Activated B cell treated with CpG ODN at 0.5 μM for 24 hours (primary cell): Measurements from ENCODE around the gene HSPA14. TPM values are rescaled to one million over a fixed set of nuclear protein-coding genes. Genes with fewer than 3 reads are reported as not detected.

Source experiments
- ATAC-seq: fragments of 200-7000 bp; cut with Tn5 transposase; one replicate; pipeline ENCODE4 v1.10.0; 2021; ENCODE audit warnings: low read depth, mild to moderate bottlenecking, moderate library complexity
- CTCF ChIA-PET: fragments of 350-600 bp; sonication (Branson Sonifier 250); formaldehyde crosslinking; loops from one replicate; lab custom pipeline; 2021; ENCODE audit warnings: antibody characterized with exemption; lab: Charles Lee
- POLR2A ChIA-PET: fragments of 350-600 bp; sonication (Branson Sonifier 250); formaldehyde crosslinking; loops from one replicate; lab custom pipeline; 2021; ENCODE audit warnings: antibody characterized with exemption; lab: Charles Lee
- DNase-seq: peaks from one replicate; pipeline ENCODE4 v3.0.0; 2022
- H3K27ac Mint-ChIP-seq: one replicate; pipeline ENCODE4 v1.8.0; 2020; ENCODE audit warnings: mixed read lengths
- H3K27me3 Mint-ChIP-seq: one replicate; pipeline ENCODE4 v1.8.0; 2021; ENCODE audit warnings: mixed read lengths
- H3K36me3 Mint-ChIP-seq: one replicate; pipeline ENCODE4 v1.8.0; 2021; ENCODE audit warnings: low read depth, mixed read lengths
- H3K4me1 Mint-ChIP-seq: one replicate; pipeline ENCODE4 v1.8.0; 2021; ENCODE audit warnings: mixed read lengths
- H3K4me3 Mint-ChIP-seq: one replicate; pipeline ENCODE4 v1.8.0; 2020; ENCODE audit warnings: mild to moderate bottlenecking, mixed read lengths
- H3K9me3 Mint-ChIP-seq: one replicate; pipeline ENCODE4 v1.8.0; 2020; ENCODE audit warnings: mixed read lengths
- intact Hi-C: fragments of 100-400 bp; cut with micrococcal nuclease; formaldehyde crosslinking; loops from one replicate; pipeline ENCODE4 v1.15.1; 2024
- total RNA-seq: library from RNA; stranded (reverse); gene quantifications from 2 replicates; pipeline ENCODE4 v1.2.3, GENCODE V29; 2022
- TF ChIP-seq, protein P1 (sequence below): fragments of 200-600 bp; IDR thresholded peaks from one replicate; pipeline ENCODE4 v1.8.0; 2022; ENCODE audit warnings: antibody characterized with exemption, mild to moderate bottlenecking

Gene HSPA14
- total RNA-seq, 1 donor from 2014 or later: 20.4 TPM

DNA sequence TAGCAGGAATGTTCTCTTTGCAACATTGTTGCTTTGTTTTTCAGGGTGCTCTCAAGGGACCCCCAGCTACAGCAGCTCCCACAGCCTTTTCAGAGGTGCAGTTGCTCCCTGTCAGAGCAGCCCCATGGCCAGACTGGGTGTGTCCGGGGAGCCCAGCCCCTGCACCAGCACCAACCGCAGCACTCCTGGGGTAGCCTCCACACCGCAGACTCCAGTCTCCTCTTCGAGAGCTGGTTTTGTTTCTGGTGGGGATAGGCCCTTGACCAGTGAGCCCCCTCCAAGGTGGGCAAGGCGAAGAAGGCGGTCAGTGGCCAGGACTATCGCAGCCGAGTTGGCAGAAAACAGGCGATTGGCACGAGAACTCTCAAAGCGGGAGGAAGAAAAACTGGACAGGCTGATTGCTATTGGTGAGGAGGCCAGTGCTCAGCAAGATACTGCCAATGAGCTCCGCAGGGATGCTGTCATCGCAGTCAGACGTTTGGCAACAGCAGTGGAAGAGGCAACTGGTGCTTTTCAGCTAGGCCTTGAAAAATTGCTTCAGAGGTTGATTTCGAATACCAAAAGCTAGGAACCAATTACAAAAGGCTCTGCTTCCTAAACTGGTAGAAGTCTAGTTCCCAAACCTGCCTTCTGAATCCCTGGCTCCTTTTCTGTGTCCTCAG is 5.4 kb downstream of the HSPA14 start:
- DNase-seq (no peak), ATAC-seq (no peak)
- Mint-ChIP-seq H3K27me3 (no peaks in the 10 kb centered on the region), H3K4me3 (no peak overlapping the region), H3K9me3 (no peaks in the 10 kb centered on the region), H3K4me1 (peaks cover 13% of the 10 kb centered on the region), H3K27ac (no peak overlapping the region), H3K36me3 (peaks cover 67% of the 10 kb centered on the region)
- CTCF ChIA-PET: no interaction called here
- intact Hi-C loops: no loop called here
- TF ChIP-seq, protein P1, sequence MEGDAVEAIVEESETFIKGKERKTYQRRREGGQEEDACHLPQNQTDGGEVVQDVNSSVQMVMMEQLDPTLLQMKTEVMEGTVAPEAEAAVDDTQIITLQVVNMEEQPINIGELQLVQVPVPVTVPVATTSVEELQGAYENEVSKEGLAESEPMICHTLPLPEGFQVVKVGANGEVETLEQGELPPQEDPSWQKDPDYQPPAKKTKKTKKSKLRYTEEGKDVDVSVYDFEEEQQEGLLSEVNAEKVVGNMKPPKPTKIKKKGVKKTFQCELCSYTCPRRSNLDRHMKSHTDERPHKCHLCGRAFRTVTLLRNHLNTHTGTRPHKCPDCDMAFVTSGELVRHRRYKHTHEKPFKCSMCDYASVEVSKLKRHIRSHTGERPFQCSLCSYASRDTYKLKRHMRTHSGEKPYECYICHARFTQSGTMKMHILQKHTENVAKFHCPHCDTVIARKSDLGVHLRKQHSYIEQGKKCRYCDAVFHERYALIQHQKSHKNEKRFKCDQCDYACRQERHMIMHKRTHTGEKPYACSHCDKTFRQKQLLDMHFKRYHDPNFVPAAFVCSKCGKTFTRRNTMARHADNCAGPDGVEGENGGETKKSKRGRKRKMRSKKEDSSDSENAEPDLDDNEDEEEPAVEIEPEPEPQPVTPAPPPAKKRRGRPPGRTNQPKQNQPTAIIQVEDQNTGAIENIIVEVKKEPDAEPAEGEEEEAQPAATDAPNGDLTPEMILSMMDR: no peak
- POLR2A ChIA-PET: interaction anchor here (0.6 kb wide), 1 partner anchor 20 kb away, joined by 4 read pairs; no protein-coding TSS in a partner anchor

GRCh38 chr10:14844948-14845347 is 6.8 kb downstream of the HSPA14 start:
- Mint-ChIP-seq H3K27me3 (no peaks in the 10 kb centered on the region), H3K4me1 (peaks cover 3% of the 10 kb centered on the region), H3K27ac (no peak overlapping the region), H3K4me3 (no peak overlapping the region), H3K36me3 (peaks cover 73% of the 10 kb centered on the region), H3K9me3 (no peaks in the 10 kb centered on the region)
- DNase-seq: no peak
- POLR2A ChIA-PET: no interaction called here
- TF ChIP-seq, protein P1: no peak
- ATAC-seq: no peak
- intact Hi-C loops: no loop called here
- CTCF ChIA-PET: no interaction called here

DNA sequence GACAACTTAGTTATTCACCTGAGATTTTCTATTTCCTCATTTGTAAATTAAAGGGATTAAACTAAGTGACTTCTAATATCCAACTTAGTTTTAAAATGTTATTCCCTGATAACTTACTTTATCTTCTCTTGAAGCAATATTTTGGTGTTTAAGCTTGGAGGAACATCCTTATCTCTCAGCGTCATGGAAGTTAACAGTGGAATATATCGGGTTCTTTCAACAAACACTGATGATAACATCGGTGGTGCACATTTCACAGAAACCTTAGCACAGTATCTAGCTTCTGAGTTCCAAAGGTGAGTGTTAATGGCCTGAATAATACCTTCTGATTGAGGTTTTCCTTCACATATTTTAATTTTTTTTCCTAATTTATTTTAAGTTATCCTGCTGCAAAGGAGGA is 14.1 kb downstream of the HSPA14 start:
- POLR2A ChIA-PET: no interaction called here
- H3K4me3 Mint-ChIP-seq: no peak overlapping the region
- H3K9me3 Mint-ChIP-seq: no peaks in the 10 kb centered on the region
- CTCF ChIA-PET: no interaction called here
- DNase-seq (no peak), ATAC-seq (no peak)
- H3K36me3 Mint-ChIP-seq: peaks cover 57% of the 10 kb centered on the region
- intact Hi-C loops: no loop called here
- H3K27me3 Mint-ChIP-seq: no peaks in the 10 kb centered on the region
- no peaks in the 10 kb centered on the region for H3K4me1 Mint-ChIP-seq
- TF ChIP-seq, protein P1: no peak
- no peak overlapping the region for H3K27ac Mint-ChIP-seq

DNA sequence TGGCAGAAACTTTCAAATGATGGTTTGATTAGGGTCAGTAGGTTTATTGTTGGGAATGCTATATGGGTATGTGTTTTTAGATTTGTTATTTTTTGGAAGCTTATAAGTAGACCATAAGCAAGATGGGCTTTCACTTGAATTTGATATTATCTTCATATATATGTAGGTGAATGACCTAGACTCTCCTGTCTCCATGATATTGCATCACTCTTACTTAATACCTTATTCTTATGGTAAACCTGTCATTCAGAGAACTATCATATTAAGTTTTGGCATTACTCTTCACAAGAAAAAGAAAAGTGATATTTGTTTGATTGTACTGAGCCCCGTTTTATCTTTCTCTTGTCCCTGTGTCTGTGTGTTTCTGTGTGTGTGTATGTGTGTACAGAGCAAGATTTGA is 17.3 kb downstream of the HSPA14 start:
- no peaks in the 10 kb centered on the region for H3K9me3 Mint-ChIP-seq
- DNase-seq (no peak), ATAC-seq (no peak)
- H3K27ac Mint-ChIP-seq: no peak overlapping the region
- H3K4me1 Mint-ChIP-seq: no peaks in the 10 kb centered on the region
- ChIA-PET POLR2A (no interaction called here), CTCF (no interaction called here)
- H3K27me3 Mint-ChIP-seq: no peaks in the 10 kb centered on the region
- intact Hi-C loops: no loop called here
- no peak overlapping the region for H3K4me3 Mint-ChIP-seq
- peaks cover 65% of the 10 kb centered on the region for H3K36me3 Mint-ChIP-seq
- TF ChIP-seq, protein P1: no peak

DNA sequence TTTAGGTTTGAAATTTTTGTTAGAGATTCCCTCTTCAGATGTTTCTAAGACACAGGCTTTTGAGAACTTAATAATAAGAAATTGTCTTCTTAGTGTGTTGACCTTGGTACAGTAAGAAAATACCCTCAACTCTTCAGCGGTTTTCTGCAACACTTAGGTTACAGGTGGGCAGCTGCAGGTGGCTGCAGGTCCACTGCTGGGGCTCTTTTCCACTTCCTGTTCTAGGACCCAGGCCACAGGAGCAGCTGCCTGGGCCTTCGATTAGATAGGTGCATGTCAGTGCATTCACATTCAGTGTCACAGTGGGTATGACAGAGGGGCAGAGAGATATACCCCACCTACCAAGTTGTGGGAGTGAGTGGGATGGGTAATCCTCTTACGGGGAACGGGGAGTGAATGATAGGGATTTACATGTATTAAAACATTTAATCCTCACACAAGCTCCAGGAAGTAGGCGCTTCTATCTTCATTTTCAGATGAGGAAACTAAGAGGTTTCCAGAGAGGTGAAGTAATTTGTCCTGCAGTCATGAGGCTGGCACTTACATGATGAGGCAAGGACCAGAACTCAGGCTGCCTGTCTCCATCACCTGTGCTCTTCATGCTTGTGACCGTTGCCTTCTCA is 20.3 kb downstream of the HSPA14 start:
- CTCF ChIA-PET: no interaction called here
- Mint-ChIP-seq H3K36me3 (peaks cover 54% of the 10 kb centered on the region), H3K27ac (no peak overlapping the region)

More for the DNA sequence above, 20.3 kb downstream of the HSPA14 start:
- DNase-seq (no peak), ATAC-seq (no peak)
- Mint-ChIP-seq H3K9me3 (no peaks in the 10 kb centered on the region), H3K4me3 (no peak overlapping the region), H3K4me1 (no peaks in the 10 kb centered on the region), H3K27me3 (no peaks in the 10 kb centered on the region)
- TF ChIP-seq, protein P1: no peak
- intact Hi-C loops: no loop called here
- POLR2A ChIA-PET: no interaction called here
